Gastrocnemius medialis (tissue), 4 donors: Measurements from ENCODE around the gene ASIC1. TPM values are rescaled to one million over a fixed set of nuclear protein-coding genes. Genes with fewer than 3 reads are reported as not detected.

Experiments
- ATAC-seq, 2 donors: fragments of 150-250 bp; one replicate each; pipeline ENCODE4 v1.9.1; 2016
- DNase-seq, 2 donors: peaks; one replicate each; pipeline ENCODE4 v3.0.0-alpha.2; 2019
- H3K27ac ChIP-seq, 4 donors: fragments of 200-600 bp; sonication (generic); 1 replicate in 1 of 4; 2 replicates in 3 of 4; pipeline ENCODE4 v1.5.1; 2016 to 2018; ENCODE audit warnings: mild to moderate bottlenecking in 2 of 4, moderate library complexity in 1 of 4
- H3K27me3 ChIP-seq, 3 donors: fragments of 200-600 bp; sonication (generic) in 2 of 3; 1 replicate in 1 of 3; 2 replicates in 2 of 3; pipeline versions ENCODE4 v1.5.1 to v1.6.0; 2016 to 2019; ENCODE audit warnings: mild to moderate bottlenecking in 1 of 3, moderate library complexity in 1 of 3
- H3K36me3 ChIP-seq, 2 donors: fragments of 200-600 bp; sonication (generic) in 1 of 2; one replicate each; pipeline ENCODE4 v1.5.1; 2017 to 2018
- H3K4me1 ChIP-seq, 2 donors: fragments of 200-600 bp; sonication (generic) in 1 of 2; one replicate each; pipeline ENCODE4 v1.5.1; 2016 to 2017; ENCODE audit warnings: mild to moderate bottlenecking in 2 of 2
- H3K4me3 ChIP-seq, 4 donors: fragments of 200-600 bp; sonication (generic) in 3 of 4; 1 replicate in 1 of 4; 2 replicates in 3 of 4; pipeline ENCODE4 v1.5.1; 2016 to 2019; ENCODE audit warnings: mild to moderate bottlenecking in 2 of 4
- H3K9me3 ChIP-seq, 3 donors: fragments of 200-600 bp; sonication (generic) in 2 of 3; 1 replicate in 1 of 3; 2 replicates in 2 of 3; pipeline ENCODE4 v1.5.1; 2016 to 2019
- CTCF ChIP-seq, 5 experiments: fragments of 450-650 bp in 3 of 5; fragments of 200-600 bp in 2 of 5; sonication (generic) in 2 of 5; IDR thresholded peaks in 4 of 5; conservative IDR thresholded peaks in 1 of 5; 1 replicate in 4 of 5; 2 replicates in 1 of 5; pipeline ENCODE4 v1.5.1; 2016 to 2019; ENCODE audit warnings: antibody characterized with exemption in 5 of 5, mild to moderate bottlenecking in 3 of 5, moderate library complexity in 3 of 5
- POLR2A ChIP-seq, 2 donors: fragments of 450-650 bp; IDR thresholded peaks; one replicate each; pipeline ENCODE4 v1.6.1; 2017; ENCODE audit warnings: antibody characterized with exemption in 2 of 2, mild to moderate bottlenecking in 2 of 2, moderate library complexity in 2 of 2
- in situ Hi-C, 4 donors: fragments of 200-750 bp; cut with MboI; loops; one replicate each; pipeline versions ENCODE4 v1.15.0 to v1.8.0; 2017; ENCODE audit warnings: low sequenced_read_pairs in 4 of 4
- intact Hi-C: fragments of 100-400 bp; cut with DNase I; formaldehyde crosslinking; loops from one replicate; pipeline ENCODE4 v1.15.1; 2023; ENCODE audit warnings: low total_unique reads
- total RNA-seq, 4 donors: library from RNA; depleted of rRNA; stranded (reverse); fragments of >200 nt; gene quantifications; one replicate each; pipeline versions ENCODE4 v1.1.0 to v1.2.3, GENCODE V29; 2016

Gene ASIC1
- total RNA-seq, 4 donors from 2014 or later = 0.15 to 0.53 TPM; not detected in 2

DNA sequence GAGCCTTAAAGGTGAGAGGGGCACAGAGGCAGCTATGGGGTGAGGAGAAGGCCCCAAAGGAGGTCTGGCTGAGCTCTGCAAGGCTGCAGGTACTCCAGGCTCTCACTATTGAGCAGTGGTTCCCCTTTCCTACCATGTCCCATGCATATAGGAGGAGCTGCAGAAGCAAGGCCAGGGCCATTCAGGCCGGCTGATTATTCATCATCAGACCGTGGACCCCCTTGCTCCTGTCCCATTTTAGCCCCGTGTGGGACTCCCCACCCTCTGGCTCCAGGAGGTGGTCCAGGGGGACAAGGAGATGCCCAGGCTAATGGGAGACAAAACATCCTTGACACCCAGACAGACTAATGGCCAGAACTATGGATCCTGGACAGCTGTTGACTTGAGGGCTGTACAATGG lies 49.5 kb downstream of the ASIC1 start:
- no peaks in the 10 kb centered on the region for H3K27me3 ChIP-seq
- ATAC-seq (no peak), DNase-seq (no peak)
- peaks cover 84 to 86% of the 10 kb centered on the region in 2 donors for H3K4me1 ChIP-seq
- peak overlapping the region; percentile 92 to 95 (median 95) for H3K27ac ChIP-seq
- in situ Hi-C loops (loop anchor here in 1 of 4 donors (10.0 kb wide), 1 partner anchor 58 kb away; the partner anchor contains the start of gene CERS5), intact Hi-C loops (no loop called here)
- TF ChIP-seq POLR2A (IDR thresholded peaks at IDR 0.05) = no peak
- no peak for TF ChIP-seq CTCF (IDR thresholded peaks at IDR 0.05 in 4 of 5, conservative IDR thresholded peaks at IDR 0.05 in 1 of 5)
- H3K4me3 ChIP-seq = no peak overlapping the region
- H3K36me3 ChIP-seq = peaks cover 0 to 6% of the 10 kb centered on the region in 2 donors
- H3K9me3 ChIP-seq = no peaks in the 10 kb centered on the region

DNA sequence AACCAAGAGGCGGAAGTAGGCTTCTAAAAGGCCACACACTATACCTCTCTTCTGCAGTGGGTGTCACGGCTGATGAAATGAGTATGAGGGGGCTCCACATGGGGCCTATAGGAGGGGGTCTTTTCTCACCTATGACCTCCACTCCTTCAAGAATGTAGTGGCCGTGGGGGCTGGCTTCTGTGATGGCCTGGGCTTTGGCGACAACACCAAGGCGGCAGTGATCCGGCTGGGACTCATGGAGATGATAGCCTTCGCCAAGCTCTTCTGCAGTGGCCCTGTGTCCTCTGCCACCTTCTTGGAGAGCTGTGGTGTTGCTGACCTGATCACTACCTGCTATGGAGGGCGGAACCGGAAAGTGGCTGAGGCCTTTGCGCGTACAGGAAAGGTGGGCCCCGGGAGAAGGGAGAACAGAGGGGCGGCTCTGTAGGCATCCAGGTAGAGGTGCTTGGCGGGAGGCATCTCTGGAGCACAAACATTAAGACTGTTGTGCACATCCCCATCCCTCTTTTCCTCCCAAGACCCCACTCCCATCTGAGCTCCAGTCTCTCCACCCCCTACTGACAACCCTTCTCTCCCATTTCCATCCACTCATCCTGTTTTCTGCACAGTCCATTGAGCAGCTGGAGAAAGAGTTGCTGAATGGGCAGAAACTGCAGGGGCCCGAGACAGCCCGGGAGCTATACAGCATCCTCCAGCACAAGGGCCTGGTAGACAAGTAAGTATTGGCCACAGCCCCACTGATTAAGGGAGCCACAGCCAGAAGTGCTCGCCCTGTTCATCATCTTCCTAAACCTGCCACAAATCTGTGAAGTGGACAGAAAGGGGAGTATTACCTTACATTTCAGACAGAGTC lies 50.2 kb downstream of the ASIC1 start:
- peak overlapping the region; percentile 92 to 95 (median 95) for H3K27ac ChIP-seq
- H3K4me3 ChIP-seq = no peak overlapping the region
- DNase-seq (no peak), ATAC-seq (no peak)
- H3K9me3 ChIP-seq = no peaks in the 10 kb centered on the region
- peaks cover 0 to 6% of the 10 kb centered on the region in 2 donors for H3K36me3 ChIP-seq
- TF ChIP-seq CTCF (IDR thresholded peaks at IDR 0.05 in 4 of 5, conservative IDR thresholded peaks at IDR 0.05 in 1 of 5) (no peak), POLR2A (IDR thresholded peaks at IDR 0.05) (no peak)
- no peaks in the 10 kb centered on the region for H3K27me3 ChIP-seq
- H3K4me1 ChIP-seq = peaks cover 79 to 86% of the 10 kb centered on the region in 2 donors
- in situ Hi-C loops = loop anchor here in 1 of 4 donors (10.0 kb wide), 1 partner anchor 57 kb away; the partner anchor contains the start of gene CERS5
- intact Hi-C loops = no loop called here

GRCh38 chr12:50109319-50109718 lies 51.9 kb downstream of the ASIC1 start:
- Histone ChIP-seq H3K27me3 (no peaks in the 10 kb centered on the region), H3K9me3 (no peaks in the 10 kb centered on the region), H3K4me3 (peak overlapping the region in 1 of 4 donors; percentile 12), H3K36me3 (peaks cover 0 to 6% of the 10 kb centered on the region in 2 donors), H3K27ac (peak overlapping the region; percentile 92 to 95 (median 95)), H3K4me1 (peaks cover 80 to 88% of the 10 kb centered on the region in 2 donors)
- no peak for TF ChIP-seq CTCF (IDR thresholded peaks at IDR 0.05 in 4 of 5, conservative IDR thresholded peaks at IDR 0.05 in 1 of 5)
- no peak for TF ChIP-seq POLR2A (IDR thresholded peaks at IDR 0.05)
- in situ Hi-C loops (loop anchor here in 1 of 4 donors (10.0 kb wide), 1 partner anchor 55 kb away; the partner anchor contains the start of gene CERS5), intact Hi-C loops (no loop called here)
- ATAC-seq (no peak), DNase-seq (peak in 1 of 2 donors; percentile 50)

GRCh38 chr12:50110127-50110761 lies 52.8 kb downstream of the ASIC1 start:
- peak; percentile 50 to 91 for DNase-seq

More at GRCh38 chr12:50110127-50110761, 52.8 kb downstream of the ASIC1 start:
- ATAC-seq = peak; percentile 5 to 38
- peak overlapping the region; percentile 92 to 95 (median 95) for H3K27ac ChIP-seq
- peaks cover 0 to 6% of the 10 kb centered on the region in 2 donors for H3K36me3 ChIP-seq
- intact Hi-C loops (loop anchor here (5.0 kb wide), 3 partner anchors 132 to 368 kb away; partner anchors contain the start of genes LARP4 and TMBIM6), in situ Hi-C loops (no loop called here)
- peak overlapping the region in 3 of 4 donors; percentile 1 to 96 (median 45) for H3K4me3 ChIP-seq
- H3K9me3 ChIP-seq = no peaks in the 10 kb centered on the region
- no peaks in the 10 kb centered on the region for H3K27me3 ChIP-seq
- peaks cover 76 to 85% of the 10 kb centered on the region in 2 donors for H3K4me1 ChIP-seq
- TF ChIP-seq POLR2A (IDR thresholded peaks at IDR 0.05) (no peak), CTCF (IDR thresholded peaks at IDR 0.05 in 4 of 5, conservative IDR thresholded peaks at IDR 0.05 in 1 of 5) (no peak)
